ENCODE measurements around the gene ACTN4. TPM values are rescaled to one million over a fixed set of nuclear protein-coding genes. Genes with fewer than 3 reads are reported as not detected.
"Not testable (repeated sequence)": the region's sequence is repeated elsewhere in the genome, so short reads cannot be mapped to it uniquely, and the experiment has no call there.

The ACTN4 gene
- polyA plus RNA-seq, 3 donors, result 628 to 762 (median 713) TPM

DNA sequence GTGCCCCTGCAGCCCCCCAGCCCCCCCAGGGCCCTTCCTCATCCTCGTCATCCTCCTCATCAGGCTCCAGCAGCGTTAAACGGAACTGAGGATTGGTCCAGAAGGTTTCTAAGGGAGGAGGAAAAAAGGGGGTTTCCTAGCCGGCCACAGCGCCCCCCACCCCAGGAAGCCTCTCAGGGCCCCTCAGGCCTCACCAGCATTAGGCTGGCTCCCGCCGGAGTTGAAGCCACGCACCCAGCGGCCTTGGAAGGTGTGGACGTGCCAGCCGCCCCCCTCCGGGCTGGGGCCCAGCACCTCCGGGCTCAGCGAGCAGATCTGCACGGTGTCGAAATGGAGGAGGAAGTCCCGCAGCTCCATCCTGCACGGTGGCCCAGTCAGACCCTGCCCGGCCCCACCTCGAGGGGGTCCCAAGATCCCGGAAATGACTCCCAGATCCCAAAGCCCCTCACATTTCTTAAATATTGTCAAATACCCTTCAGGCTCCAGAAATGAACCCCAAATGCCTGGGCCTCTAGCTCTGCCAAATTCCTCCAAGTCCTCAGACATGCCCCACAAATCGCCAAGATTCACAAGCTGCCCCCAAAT, 89.9 kb downstream of the ACTN4 start:
- no peak for DNase-seq (ENCODE audit: extremely low read depth in 1 of 11, low read depth in 9 of 11, low spot score in 4 of 11)

DNA sequence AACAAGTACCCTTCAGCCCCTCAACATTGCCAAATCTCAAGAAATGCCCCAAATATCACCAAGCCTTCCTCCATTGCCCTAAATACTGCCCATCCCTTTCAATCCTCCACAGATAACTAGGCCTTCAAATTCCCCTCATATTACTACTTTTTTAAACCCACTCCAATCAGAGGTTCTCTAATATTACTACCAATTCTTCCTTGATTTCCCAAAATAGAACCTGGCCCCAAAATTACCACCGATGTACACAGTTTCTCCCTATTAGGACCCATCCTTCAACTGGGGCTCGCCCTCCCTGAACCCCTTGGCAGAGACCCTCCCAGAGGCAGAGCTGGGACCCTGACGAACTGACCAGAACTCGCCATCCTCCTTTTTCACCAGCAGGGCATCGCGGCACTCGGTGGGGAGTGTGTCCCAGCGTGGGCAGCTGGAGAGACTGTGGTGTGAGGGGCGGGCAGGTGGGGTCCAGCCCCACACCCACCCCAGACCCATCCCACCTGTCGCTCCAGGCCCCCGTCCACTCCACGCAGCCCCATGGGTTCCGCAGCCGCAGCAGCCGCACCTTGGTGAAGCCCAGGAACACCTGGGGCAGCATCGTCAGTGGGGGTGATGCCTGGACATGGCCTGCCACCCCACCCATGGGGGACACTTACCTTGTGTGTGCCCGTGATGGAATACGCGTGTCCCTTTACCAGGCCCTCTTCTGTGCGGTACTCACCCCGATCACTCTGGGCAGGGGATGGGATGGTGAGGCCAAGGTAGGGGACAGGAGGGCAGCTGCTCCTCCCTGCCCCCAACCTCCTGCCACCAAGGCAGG, 90.7 kb downstream of the ACTN4 start:
- no peak for DNase-seq (ENCODE audit: extremely low read depth in 1 of 11, low read depth in 9 of 11, low spot score in 4 of 11)

DNA sequence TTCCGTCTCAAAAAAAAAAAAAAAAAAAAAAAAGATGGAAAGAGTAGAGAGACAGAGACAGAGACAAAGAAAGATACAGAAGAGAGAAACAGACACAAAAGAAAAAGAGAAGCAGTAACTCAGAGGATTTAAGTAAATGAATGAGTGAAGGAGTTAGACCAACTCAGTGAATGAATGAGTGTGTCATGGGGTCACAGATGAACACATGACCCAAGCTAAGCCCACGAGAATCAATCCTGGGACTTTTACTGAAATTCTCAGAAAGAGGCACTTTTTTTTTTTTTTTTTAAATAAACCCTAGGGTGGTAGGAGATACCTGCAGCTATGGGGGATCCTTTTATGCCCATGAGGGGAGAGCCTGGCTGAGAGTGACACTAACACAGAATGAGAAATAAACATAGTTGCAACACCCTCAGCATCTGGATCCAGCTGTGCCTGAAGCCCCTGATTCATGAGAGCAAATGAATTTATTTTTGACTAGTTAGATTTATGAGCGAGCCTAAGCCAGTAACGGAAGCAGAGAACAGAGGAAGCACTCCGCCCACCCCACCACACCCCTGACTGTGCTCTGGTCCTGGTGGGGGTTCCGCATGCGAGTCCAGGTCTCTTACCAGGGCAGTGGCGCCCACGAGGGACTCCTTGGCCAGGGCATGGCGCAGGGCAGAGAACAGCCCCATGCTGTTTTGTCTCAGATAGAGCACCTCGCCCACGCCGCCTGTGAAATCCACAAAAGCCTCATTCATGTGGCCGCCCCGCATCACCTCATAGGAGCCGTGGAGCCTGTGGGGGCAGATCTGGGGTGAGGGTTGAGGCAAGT, 92.2 kb downstream of the ACTN4 start:
- no peak for DNase-seq (ENCODE audit: extremely low read depth in 1 of 11, low read depth in 9 of 11, low spot score in 4 of 11)

DNA sequence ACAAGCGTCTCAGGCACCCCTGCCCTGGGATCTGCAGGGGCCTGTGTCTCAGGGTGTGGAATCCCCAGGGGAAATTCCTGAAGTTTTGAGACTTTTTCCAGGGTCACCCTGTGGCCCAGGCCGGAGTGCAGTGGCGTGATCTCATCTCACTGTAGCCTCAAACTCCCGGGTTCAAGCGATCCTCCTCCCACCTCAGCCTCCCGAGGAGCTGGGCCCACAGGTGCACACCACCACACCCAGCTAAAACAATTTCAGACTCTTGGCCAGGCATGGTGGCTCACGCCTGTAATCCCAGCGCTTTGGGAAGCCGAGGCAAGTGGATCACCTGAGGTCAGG, 92.8 kb downstream of the ACTN4 start:
- no peak for DNase-seq (ENCODE audit: extremely low read depth in 1 of 11, low read depth in 9 of 11, low spot score in 4 of 11)

DNA sequence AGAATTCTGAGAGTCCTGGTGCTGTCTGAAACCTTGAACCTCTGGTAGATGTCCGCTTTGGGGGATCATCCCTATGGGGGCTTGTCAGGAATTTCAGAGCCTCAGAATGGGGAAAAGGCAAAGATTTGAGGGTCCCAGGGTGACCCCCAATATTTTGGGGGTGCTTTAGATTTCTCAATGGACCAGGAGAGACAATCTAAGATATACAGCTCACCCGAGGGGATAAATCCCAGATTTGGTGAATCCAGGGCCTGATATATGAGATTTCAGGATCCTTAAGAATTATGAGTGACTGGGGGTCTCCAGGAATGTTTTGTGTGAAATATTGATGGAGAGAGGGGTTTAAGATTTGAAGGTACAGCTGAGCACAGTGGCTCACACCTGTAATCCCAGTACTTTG, 93.5 kb downstream of the ACTN4 start:
- no peak for DNase-seq (ENCODE audit: extremely low read depth in 1 of 11, low read depth in 9 of 11, low spot score in 4 of 11)

DNA sequence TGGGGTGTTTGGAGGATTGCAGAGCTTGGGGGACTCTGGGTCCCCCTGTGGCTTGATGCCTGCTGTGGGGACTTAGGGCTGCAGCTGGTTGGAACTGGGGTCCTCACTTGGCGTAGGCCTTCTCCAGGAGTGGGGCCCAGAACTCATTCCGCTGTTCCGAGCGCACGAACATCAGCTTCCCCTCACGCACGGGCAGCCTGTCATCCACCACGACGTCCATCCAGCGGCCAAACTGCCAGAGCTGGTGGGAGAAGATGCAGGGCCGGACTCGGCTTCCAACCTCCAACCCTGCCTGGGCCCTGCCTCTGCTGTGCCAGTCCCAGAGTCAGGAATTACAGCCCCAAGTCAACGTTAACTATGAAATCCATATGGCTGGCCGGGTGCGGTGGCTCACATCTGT, 94.2 kb downstream of the ACTN4 start:
- DNase-seq (ENCODE audit: extremely low read depth in 1 of 11, low read depth in 9 of 11, low spot score in 4 of 11), result no peak

DNA sequence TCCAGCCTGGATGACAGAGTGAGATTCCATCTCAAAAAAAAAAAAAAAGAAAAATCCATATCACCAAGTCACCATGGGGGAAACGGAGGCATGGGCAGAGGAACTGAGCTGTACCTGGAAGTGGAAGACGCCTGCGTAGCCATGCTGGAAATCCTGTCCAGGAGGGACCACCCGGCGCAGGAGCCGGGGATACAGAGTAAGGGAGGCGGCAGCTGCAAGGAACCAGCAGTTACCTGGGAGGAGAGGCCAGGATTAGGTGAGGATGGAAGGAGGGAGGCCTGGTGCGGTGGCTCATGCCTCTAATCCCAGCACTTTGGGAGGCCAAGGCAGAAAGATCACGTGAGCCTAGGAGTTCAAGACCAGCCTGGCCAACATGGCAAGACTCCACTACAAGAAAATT, 94.8 kb downstream of the ACTN4 start:
- DNase-seq (ENCODE audit: extremely low read depth in 1 of 11, low read depth in 9 of 11, low spot score in 4 of 11), result no peak

DNA sequence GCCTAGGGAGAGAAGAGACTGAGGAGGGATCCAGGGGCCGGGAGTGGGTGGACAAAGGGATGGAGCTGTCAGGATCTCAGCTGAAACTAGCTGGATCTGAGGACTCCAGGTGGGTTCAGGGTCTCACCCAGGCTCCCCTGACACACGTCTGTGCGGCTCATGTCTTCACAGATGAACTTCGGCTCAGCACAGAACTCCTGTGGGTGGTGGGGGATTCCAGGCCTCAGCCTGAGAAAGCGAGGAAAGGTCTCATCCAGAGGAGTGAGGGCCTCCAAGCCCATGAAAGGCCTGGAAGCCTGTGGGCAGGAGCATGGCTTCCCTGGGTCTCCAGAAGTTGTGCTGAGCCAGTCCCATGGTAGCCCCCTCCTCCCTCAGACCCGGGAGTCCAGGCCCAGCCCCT, 95.5 kb downstream of the ACTN4 start:
- no peak for DNase-seq (ENCODE audit: extremely low read depth in 1 of 11, low read depth in 9 of 11, low spot score in 4 of 11)

DNA sequence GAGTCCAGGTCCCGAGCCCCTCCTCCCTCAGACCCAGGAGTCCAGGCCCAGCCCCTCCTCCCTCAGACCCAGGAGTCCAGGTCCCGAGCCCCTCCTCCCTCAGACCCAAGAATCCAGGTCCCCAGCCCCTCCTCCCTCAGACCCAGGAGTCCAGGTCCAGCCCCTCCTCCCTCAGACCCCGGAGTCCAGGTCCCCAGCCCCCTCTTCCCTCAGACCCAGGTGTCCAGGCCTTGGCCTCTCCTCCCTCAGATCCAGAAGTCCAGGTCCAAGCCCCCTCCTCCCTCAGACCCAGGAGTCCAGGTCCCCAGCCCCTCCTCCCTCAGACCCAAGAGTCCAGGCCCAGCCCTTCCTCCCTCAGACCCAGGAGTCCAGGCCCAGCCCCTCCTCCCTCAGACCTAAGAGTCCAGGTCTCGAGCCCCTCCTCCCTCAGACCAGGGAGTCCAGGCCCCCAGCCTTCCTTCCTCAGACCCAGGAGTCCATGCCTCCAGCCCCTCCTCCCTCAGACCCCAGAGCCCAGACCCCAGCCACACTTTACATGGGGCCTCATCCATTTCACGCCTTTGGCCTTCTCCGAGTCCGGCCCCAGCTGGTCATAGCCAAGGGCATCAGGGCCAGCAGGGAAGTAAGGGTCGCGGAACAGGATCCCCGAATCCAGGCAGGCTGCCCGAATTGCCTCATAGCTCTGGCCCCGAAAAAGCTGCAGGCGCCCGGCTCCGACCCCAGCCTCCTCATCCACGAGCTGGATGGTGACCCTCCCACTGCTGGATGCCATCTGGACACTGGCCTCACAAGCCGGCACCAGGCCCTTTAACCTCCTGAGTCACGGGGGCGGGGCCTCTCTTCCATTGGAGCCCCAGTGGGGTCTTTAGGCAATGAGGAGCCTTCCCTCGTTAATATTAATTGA, 96.2 kb downstream of the ACTN4 start:
- DNase-seq (ENCODE audit: extremely low read depth in 1 of 11, low read depth in 9 of 11, low spot score in 4 of 11), result no peak

DNA sequence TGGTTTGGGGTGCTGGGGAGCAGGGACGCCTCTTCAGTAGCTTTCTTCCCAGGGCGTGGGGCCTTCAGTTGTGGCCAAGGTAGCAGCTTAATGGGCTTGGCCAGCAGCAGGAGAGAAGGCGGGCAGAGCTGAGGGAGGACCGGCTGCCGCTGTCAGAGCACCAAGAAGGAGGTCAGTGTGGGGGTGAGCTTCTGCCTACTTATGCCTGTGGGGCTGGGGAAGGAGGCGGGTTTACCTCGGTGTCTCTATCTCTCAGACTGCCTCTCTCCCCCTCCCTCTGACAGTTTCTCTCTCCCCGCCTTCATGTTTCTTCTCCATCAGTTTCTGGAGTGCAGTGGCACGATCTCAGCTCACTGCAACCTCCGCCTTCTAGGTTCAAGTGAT, 96.8 kb downstream of the ACTN4 start, which contains the start of gene CAPN12:
Gene CAPN12 (minus strand): TSS at position 177 of the 384 bp plus-strand sequence. CDS start 309 bp downstream, outside the sequence.
- DNase-seq (ENCODE audit: extremely low read depth in 1 of 11, low read depth in 9 of 11, low spot score in 4 of 11), result no peak

DNA sequence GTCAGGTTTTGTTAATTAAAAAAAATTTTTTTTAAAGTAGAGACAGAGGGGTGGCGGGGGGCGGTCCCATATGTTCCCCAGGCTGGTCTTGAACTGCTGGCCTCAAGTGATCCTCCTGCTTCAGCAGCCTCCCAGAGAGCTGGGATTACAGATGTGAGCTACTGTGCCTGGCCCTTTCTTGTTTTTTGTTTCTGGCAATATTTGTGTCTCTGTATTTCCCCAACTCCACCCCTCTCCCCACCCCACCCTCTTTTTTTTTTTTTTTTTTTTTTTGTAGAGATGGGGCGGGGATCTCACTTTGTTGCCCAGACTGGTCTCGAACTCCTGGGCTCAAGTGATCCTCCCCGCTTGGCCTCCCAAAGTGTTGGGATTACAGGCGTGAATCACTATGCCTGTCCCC, 97.4 kb downstream of the ACTN4 start:
- no peak for DNase-seq (ENCODE audit: extremely low read depth in 1 of 11, low read depth in 9 of 11, low spot score in 4 of 11)

DNA sequence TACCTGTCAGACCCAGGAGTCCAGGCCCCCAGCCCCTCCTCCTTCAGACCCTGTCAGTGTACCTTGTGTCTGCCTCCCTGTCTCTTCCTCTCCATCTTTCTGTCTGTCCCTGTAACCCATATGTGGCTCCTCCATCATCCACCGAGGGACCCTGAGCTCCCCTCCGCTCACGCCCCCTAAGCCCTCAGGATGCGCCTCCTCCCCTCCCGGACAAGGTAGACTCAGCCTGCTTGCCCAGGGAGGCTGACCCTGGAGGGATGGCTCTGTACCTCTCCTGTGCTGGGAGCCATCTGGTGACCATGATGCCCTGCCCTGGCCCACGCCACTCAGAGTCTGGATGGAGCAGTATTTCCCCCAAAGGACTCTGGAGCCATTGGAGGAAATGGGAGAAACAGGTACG, 97.9 kb downstream of the ACTN4 start:
- DNase-seq (ENCODE audit: extremely low read depth in 1 of 11, low read depth in 9 of 11, low spot score in 4 of 11), result no peak

DNA sequence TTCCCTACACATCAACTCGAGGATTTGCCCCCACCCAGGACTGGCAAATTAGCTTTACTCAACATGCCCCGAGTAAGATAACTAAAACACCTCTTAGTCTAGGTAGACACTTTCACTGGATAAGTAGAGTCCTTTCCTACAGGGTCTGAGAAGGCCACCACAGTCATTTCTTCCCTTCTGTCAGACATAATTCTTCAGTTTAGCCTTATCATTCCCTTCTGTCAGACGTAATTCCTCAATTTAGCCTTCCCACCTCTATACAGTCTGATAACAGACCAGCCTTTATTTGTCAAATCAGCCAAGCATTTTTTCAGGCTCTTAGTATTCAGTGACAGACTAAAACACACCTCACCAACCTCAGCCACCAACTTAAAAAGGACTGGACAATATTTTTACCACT, 106.3 kb downstream of the ACTN4 start:
- not testable (repeated sequence) for DNase-seq (ENCODE audit: extremely low read depth in 1 of 11, low read depth in 9 of 11, low spot score in 4 of 11)

DNA sequence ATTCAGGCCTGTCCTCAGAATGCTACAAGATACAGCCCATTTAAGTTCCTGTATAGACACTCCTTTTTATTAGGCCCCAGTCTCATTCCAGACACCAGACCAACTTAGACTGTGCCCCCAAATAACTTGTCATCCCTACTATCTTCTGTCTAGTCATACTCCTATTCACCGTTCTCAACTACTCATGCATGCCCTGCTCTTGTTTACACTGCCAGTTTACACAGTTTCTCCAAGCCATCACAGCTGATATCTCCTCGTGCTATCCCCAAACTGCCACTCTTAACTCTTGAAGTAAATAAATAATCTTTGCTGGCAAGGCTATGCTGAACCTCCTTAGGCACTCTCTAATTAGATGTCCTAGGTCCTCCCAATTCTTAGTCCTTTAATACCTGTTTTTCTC, 106.7 kb downstream of the ACTN4 start:
- DNase-seq (ENCODE audit: extremely low read depth in 1 of 11, low read depth in 9 of 11, low spot score in 4 of 11), result not testable (repeated sequence)

DNA sequence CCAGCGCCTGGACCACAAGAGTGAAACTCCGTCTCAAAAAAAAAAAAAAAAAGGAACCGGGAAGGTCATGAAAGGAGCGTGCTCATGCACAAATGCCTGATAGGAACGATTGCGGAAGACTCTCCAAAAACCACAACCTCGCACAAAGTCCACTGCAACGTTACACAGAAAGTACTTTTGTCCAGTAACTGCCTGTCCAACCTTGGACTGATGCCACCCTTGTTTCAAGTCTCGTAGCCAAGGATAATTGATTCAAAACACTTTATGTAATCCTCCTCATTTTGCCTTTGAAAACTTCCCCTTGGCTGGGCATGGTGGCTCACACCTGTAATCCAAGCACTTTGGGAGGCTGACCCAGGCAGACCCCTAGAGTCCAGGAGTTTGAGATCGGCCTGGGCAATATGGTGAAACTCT, 112.1 kb downstream of the ACTN4 start:
- no peak for DNase-seq (ENCODE audit: extremely low read depth in 1 of 11, low read depth in 9 of 11, low spot score in 4 of 11)

DNA sequence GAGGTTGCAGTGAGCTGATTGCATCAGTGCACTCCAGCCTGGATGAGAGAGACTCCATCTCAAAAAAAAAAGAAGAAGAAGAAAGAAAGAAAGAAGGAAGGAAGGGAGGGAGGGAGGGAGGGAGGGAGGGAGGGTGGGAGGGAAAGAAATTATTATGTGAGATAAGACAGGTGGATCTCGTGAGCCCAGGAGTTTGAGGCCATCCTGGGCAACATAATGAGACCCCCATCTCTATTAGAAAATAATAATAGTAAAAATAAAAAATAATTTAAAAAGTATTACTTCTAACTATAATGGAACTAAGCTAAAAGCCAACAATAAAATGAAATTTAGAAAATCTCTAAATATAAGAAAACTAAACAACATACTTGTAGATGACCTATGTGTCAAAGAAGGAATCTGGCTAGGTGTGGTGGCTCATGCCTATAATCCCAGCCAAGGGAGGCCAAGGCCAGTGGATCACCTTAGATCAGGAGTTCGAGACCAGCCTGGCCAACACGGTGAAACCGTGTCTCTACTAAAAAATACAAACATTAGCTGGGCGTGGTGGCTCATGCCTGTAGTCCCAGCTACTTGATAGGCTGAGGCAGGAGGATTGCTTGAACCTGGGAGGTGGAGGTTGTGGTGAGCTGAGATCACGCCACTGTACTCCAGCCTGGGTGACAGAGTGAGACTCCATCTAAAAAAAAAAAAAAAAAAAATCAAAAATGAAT, 113.5 kb downstream of the ACTN4 start:
- DNase-seq (ENCODE audit: extremely low read depth in 1 of 11, low read depth in 9 of 11, low spot score in 4 of 11), result not testable (repeated sequence)

DNA sequence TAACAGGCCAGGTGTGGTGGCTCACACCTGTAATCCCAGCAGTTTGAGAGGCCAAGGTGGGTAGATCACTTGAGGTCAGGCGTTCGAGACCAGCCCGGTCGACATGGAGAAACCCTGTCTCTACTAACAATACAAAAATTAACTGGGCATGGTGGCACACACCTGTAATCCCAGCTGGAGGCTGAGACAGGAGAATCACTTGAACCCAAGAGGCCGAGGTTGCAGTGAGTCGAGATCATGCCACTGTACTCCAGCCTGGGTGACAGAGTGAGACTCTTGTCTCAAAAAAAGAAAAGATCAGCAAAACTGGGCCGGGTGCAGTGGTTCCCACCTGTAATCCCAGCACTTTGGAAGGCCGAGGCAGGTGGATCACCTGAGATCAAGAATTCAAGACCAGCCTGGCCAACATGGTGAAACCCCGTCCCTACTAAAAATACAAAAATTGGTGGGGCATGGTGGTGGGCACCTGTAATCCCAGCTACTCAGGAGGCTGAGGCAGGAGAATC, 114.5 kb downstream of the ACTN4 start:
- not testable (repeated sequence) for DNase-seq (ENCODE audit: extremely low read depth in 1 of 11, low read depth in 9 of 11, low spot score in 4 of 11)

DNA sequence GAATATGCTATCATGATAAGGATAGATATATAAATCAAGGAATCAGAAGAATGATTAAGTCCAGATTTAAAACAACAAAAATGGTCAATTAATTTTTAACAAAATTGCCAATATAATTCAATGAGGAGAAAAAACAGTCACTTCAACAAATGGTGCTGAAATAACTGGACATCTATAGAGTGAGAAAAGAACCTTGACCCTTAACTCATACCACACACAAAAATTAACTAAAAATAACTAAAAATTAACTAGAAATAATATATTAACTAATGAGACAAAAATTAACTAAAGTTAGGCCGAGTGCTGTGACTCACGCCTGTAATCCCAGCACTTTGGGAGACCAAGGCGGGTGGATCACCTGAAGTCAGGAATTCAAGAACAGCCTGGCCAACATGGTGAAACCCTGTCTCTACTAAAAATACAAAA, 116.4 kb downstream of the ACTN4 start:
- DNase-seq (ENCODE audit: extremely low read depth in 1 of 11, low read depth in 9 of 11, low spot score in 4 of 11), result no peak

Measured in renal cortex interstitium (tissue), 11 donors.